Measurements from ENCODE around the gene HASPIN. TPM values are rescaled to one million over a fixed set of nuclear protein-coding genes. Genes with fewer than 3 reads are reported as not detected.

The HASPIN gene
- total and polyA plus RNA-seq, 2 of the 8 experiments (the other 6 are each of a cell fraction or from before 2014, with no cell fraction given): 7.8 to 29.5 TPM

- TF ChIP-seq CHD7 (IDR thresholded peaks at IDR 0.05; ENCODE audit: insufficient replicate concordance, low read length): no peak
- no peak for TF ChIP-seq CEBPB (IDR thresholded peaks at IDR 0.05; ENCODE audit: low read depth, low read length)
- no peak for TF ChIP-seq CHD1 (IDR thresholded peaks at IDR 0.05; ENCODE audit: low read depth, low read length)
- TF ChIP-seq TAF1 (IDR thresholded peaks at IDR 0.05; ENCODE audit: low read depth, low read length): no peak
- TF ChIP-seq TAF7 (optimal IDR thresholded peaks at IDR 0.05; ENCODE audit: borderline replicate concordance, low read depth, low read length): no peak
- no peak for TF ChIP-seq GABPA (IDR thresholded peaks at IDR 0.05; ENCODE audit: borderline replicate concordance, insufficient read depth, low read length)
- TF ChIP-seq HDAC6 (IDR thresholded peaks at IDR 0.05; ENCODE audit: low read depth, low read length): no peak
- no peak for TF ChIP-seq JUND (IDR thresholded peaks at IDR 0.05; ENCODE audit: low read length)
- no peak for TF ChIP-seq CHD2 (IDR thresholded peaks at IDR 0.05; ENCODE audit: low read length)
Measured at GRCh38 chr17:3750296-3750695, 26.6 kb downstream of the HASPIN start (continued).

Data from H1 (cell line).